GM23338 (cell line): ENCODE results near the gene OR51D1. TPM values are rescaled to one million over a fixed set of nuclear protein-coding genes. Genes with fewer than 3 reads are reported as not detected.

Experiments
- ATAC-seq: fragments of 200-7000 bp; cut with Tn5 transposase; 3 replicates; pipeline ENCODE4 v1.9.1; 2020
- DNase-seq: peaks from one replicate; pipeline ENCODE4 v3.0.0-alpha.2; 2015; ENCODE audit warnings: low spot score
- H2AFZ ChIP-seq: fragments of 200-600 bp; sonication (generic); 2 replicates; pipeline ENCODE4 v1.8.0; 2016; ENCODE audit warnings: antibody characterized with exemption, mild to moderate bottlenecking, moderate library complexity
- H3F3A ChIP-seq: fragments of 200-600 bp; sonication (generic); replicated peaks from 2 replicates; pipeline ENCODE4 v1.8.0; 2017; ENCODE audit warnings: antibody characterized with exemption, mixed run types, low read depth
- H3K27ac ChIP-seq: fragments of 200-600 bp; sonication (generic); 2 replicates; pipeline ENCODE4 v1.6.1; 2016; ENCODE audit warnings: low read depth
- H3K27me3 ChIP-seq: fragments of 200-600 bp; sonication (generic); 2 replicates; pipeline ENCODE4 v1.8.0; 2016; ENCODE audit warnings: mild to moderate bottlenecking, mixed run types, moderate library complexity; ENCODE audit not compliant: insufficient read depth
- H3K36me3 ChIP-seq: fragments of 200-600 bp; sonication (generic); 2 replicates; pipeline ENCODE4 v1.8.0; 2016; ENCODE audit warnings: mild to moderate bottlenecking; ENCODE audit not compliant: insufficient read depth
- H3K4me1 ChIP-seq: fragments of 200-600 bp; sonication (generic); 2 replicates; pipeline ENCODE4 v1.8.0; 2016; ENCODE audit warnings: mild to moderate bottlenecking, moderate library complexity; ENCODE audit not compliant: insufficient read depth
- H3K4me2 ChIP-seq: fragments of 200-600 bp; sonication (generic); 2 replicates; pipeline ENCODE4 v1.7.1; 2017; ENCODE audit warnings: mixed run types
- H3K4me3 ChIP-seq: fragments of 200-600 bp; sonication (generic); 2 replicates; pipeline ENCODE4 v1.6.1; 2016; ENCODE audit warnings: mixed run types
- H3K79me2 ChIP-seq: fragments of 200-600 bp; sonication (generic); replicated peaks from 2 replicates; pipeline ENCODE4 v1.8.0; 2017; ENCODE audit warnings: mild to moderate bottlenecking; ENCODE audit not compliant: insufficient read depth
- H3K9me2 ChIP-seq: fragments of 200-600 bp; sonication (generic); 2 replicates; pipeline ENCODE4 v1.8.0; 2017; ENCODE audit not compliant: insufficient read depth
- H4K20me1 ChIP-seq: fragments of 200-600 bp; sonication (generic); replicated peaks from 2 replicates; pipeline ENCODE4 v1.8.0; 2017; ENCODE audit warnings: mild to moderate bottlenecking; ENCODE audit not compliant: insufficient read depth
- H3K27ac Mint-ChIP-seq: 2 replicates; pipeline ENCODE4 v1.8.0; 2020; ENCODE audit warnings: inconsistent platforms, mild to moderate bottlenecking, moderate library complexity, mixed read lengths
- H3K27me3 Mint-ChIP-seq: 3 replicates; pipeline ENCODE4 v1.8.0; 2022; ENCODE audit warnings: low read depth, mild to moderate bottlenecking, moderate library complexity, mixed read lengths, inconsistent platforms; ENCODE audit not compliant: insufficient read depth, poor library complexity
- H3K36me3 Mint-ChIP-seq: 3 replicates; pipeline ENCODE4 v1.8.0; 2021; ENCODE audit warnings: low read depth, mild to moderate bottlenecking, inconsistent platforms, moderate library complexity, mixed read lengths
- H3K4me1 Mint-ChIP-seq: 3 replicates; pipeline ENCODE4 v1.8.0; 2020; ENCODE audit warnings: mild to moderate bottlenecking, inconsistent platforms, mixed read lengths
- H3K4me3 Mint-ChIP-seq: 3 replicates; pipeline ENCODE4 v1.8.0; 2021; ENCODE audit warnings: moderate library complexity, mild to moderate bottlenecking, inconsistent platforms, mixed read lengths
- H3K9me3 Mint-ChIP-seq: 3 replicates; pipeline ENCODE4 v1.8.0; 2020; ENCODE audit warnings: moderate library complexity, mild to moderate bottlenecking, inconsistent platforms, mixed read lengths
- CREB1 ChIP-seq: fragments of 250-450 bp; sonication (Bioruptor Pico); IDR thresholded peaks from 2 replicates; pipeline ENCODE4 v1.5.0; 2020; ENCODE audit warnings: low read depth, mild to moderate bottlenecking, moderate library complexity
- EZH2 ChIP-seq: fragments of 200-600 bp; sonication (generic); IDR thresholded peaks from one replicate; pipeline ENCODE4 v1.8.0; 2017; ENCODE audit warnings: antibody characterized with exemption, mild to moderate bottlenecking, low read depth; ENCODE audit not compliant: unreplicated experiment
- EZH2phosphoT487 ChIP-seq: fragments of 200-600 bp; sonication (generic); IDR thresholded peaks from one replicate; pipeline ENCODE4 v1.8.1; 2018; ENCODE audit warnings: antibody characterized with exemption; ENCODE audit not compliant: unreplicated experiment
- JUNB ChIP-seq: IDR thresholded peaks from one replicate; pipeline ENCODE4 v1.6.1; 2016; ENCODE audit warnings: antibody characterized with exemption; ENCODE audit not compliant: unreplicated experiment
- NANOG ChIP-seq: IDR thresholded peaks from 2 replicates; pipeline ENCODE4 v1.6.1; 2016; ENCODE audit warnings: antibody characterized with exemption, borderline replicate concordance
- POLR2AphosphoS5 ChIP-seq: IDR thresholded peaks from 2 replicates; pipeline ENCODE4 v1.6.1; 2016; ENCODE audit warnings: antibody characterized with exemption, low read depth
- STAT1 ChIP-seq: IDR thresholded peaks from one replicate; pipeline ENCODE4 v1.6.1; 2016; ENCODE audit warnings: antibody characterized with exemption; ENCODE audit not compliant: unreplicated experiment
- ZNF114 ChIP-seq: fragments of 250-450 bp; sonication (Bioruptor Pico); IDR thresholded peaks from 2 replicates; pipeline ENCODE4 v1.5.0; 2020; ENCODE audit warnings: mild to moderate bottlenecking, moderate library complexity
- ZNF331 ChIP-seq: fragments of 250-450 bp; sonication (Bioruptor Pico); IDR thresholded peaks from 2 replicates; pipeline ENCODE4 v1.5.0; 2020; ENCODE audit warnings: low read depth, mild to moderate bottlenecking, moderate library complexity
- polyA plus RNA-seq: library from polyadenylated mRNA; unstranded; fragments of >200 nt; fragmentation: Nextera tagmentation; extraction: Ambion mirVana; gene quantifications from 2 replicates; pipeline ENCODE4 v1.2.1, GENCODE V29; 2016
- total RNA-seq: library from RNA; depleted of rRNA; stranded (reverse); fragments of >200 nt; shearing (Covaris generic); gene quantifications from 2 replicates; pipeline ENCODE4 v1.2.3, GENCODE V29; 2014
- TF ChIP-seq, protein P1 (sequence below), 2 experiments: fragments of 200-600 bp in 1 of 2; sonication (generic) in 1 of 2; conservative IDR thresholded peaks; 2 replicates each; pipeline versions ENCODE4 v1.5.1 to v1.6.1; 2016 to 2017; ENCODE audit warnings: antibody characterized with exemption in 2 of 2, low read depth in 2 of 2, mild to moderate bottlenecking in 2 of 2, moderate library complexity in 1 of 2
- TF ChIP-seq, protein P2 (sequence below): IDR thresholded peaks from 2 replicates; pipeline ENCODE4 v1.6.1; 2016; ENCODE audit warnings: antibody characterized with exemption
- TF ChIP-seq, protein P3 (sequence below): IDR thresholded peaks from one replicate; pipeline ENCODE4 v1.6.1; 2018; ENCODE audit warnings: antibody characterized with exemption; ENCODE audit not compliant: unreplicated experiment

The OR51D1 gene
- total and polyA plus RNA-seq, 2 experiments from 2014 or later, result not detected

DNA sequence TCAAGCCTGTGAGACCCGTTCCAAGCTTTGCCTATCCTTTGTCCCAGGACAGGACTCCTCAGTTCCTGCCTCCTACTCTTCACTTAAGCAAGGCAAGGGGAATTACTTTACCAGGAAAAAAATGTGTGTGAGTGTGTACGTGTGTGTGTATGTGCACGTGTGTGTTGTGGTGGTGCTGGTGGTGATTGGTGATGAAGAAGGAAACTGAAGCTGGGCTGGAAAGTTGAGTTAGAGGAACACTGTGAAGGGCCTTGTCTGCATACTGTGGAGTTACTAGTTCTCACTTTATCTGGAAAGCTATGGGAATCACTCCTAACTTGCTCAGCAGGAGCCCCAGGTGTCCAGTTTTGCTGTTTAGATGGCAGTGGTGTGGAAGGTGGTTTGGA is 378 bp downstream of the OR51D1 start (continued):
- TF ChIP-seq, protein P1, sequence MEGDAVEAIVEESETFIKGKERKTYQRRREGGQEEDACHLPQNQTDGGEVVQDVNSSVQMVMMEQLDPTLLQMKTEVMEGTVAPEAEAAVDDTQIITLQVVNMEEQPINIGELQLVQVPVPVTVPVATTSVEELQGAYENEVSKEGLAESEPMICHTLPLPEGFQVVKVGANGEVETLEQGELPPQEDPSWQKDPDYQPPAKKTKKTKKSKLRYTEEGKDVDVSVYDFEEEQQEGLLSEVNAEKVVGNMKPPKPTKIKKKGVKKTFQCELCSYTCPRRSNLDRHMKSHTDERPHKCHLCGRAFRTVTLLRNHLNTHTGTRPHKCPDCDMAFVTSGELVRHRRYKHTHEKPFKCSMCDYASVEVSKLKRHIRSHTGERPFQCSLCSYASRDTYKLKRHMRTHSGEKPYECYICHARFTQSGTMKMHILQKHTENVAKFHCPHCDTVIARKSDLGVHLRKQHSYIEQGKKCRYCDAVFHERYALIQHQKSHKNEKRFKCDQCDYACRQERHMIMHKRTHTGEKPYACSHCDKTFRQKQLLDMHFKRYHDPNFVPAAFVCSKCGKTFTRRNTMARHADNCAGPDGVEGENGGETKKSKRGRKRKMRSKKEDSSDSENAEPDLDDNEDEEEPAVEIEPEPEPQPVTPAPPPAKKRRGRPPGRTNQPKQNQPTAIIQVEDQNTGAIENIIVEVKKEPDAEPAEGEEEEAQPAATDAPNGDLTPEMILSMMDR (conservative IDR thresholded peaks at IDR 0.05; ENCODE audit: low read depth in 2 of 2), result no peak
- TF ChIP-seq NANOG (no peak), STAT1 (no peak)
- TF ChIP-seq, protein P2, sequence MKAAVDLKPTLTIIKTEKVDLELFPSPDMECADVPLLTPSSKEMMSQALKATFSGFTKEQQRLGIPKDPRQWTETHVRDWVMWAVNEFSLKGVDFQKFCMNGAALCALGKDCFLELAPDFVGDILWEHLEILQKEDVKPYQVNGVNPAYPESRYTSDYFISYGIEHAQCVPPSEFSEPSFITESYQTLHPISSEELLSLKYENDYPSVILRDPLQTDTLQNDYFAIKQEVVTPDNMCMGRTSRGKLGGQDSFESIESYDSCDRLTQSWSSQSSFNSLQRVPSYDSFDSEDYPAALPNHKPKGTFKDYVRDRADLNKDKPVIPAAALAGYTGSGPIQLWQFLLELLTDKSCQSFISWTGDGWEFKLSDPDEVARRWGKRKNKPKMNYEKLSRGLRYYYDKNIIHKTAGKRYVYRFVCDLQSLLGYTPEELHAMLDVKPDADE, result no peak

DNA sequence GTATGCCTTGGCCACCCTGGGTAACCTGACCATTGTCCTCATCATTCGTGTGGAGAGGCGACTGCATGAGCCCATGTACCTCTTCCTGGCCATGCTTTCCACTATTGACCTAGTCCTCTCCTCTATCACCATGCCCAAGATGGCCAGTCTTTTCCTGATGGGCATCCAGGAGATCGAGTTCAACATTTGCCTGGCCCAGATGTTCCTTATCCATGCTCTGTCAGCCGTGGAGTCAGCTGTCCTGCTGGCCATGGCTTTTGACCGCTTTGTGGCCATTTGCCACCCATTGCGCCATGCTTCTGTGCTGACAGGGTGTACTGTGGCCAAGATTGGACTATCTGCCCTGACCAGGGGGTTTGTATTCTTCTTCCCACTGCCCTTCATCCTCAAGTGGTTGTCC is 2.7 kb downstream of the OR51D1 start:
- Histone ChIP-seq H4K20me1 (no peaks in the 10 kb centered on the region), H3K9me2 (peaks cover 16% of the 10 kb centered on the region; the same call in 1 of the 2 replicates), H3F3A (no peaks in the 10 kb centered on the region), H3K4me3 (no peak overlapping the region), H3K4me1 (no peaks in the 10 kb centered on the region), H3K4me2 (no peak overlapping the region), H3K36me3 (no peaks in the 10 kb centered on the region), H3K27me3 (no peaks in the 10 kb centered on the region), H3K27ac (no peak overlapping the region), H2AFZ (no peak overlapping the region), H3K79me2 (no peaks in the 10 kb centered on the region)
- Mint-ChIP-seq H3K4me3 (no peak overlapping the region), H3K4me1 (no peaks in the 10 kb centered on the region; the same call in 2 of the 3 replicates), H3K27ac (no peak overlapping the region), H3K27me3 (peaks cover 4% of the 10 kb centered on the region), H3K9me3 (no peaks in the 10 kb centered on the region), H3K36me3 (no peaks in the 10 kb centered on the region)
- ATAC-seq (no peak), DNase-seq (no peak)
- TF ChIP-seq POLR2AphosphoS5 (no peak), JUNB (no peak), ZNF331 (CRISPR knock-in tag) (no peak), EZH2phosphoT487 (no peak), EZH2 (no peak), ZNF114 (no peak), CREB1 (CRISPR knock-in tag) (no peak)
- TF ChIP-seq, protein P3, sequence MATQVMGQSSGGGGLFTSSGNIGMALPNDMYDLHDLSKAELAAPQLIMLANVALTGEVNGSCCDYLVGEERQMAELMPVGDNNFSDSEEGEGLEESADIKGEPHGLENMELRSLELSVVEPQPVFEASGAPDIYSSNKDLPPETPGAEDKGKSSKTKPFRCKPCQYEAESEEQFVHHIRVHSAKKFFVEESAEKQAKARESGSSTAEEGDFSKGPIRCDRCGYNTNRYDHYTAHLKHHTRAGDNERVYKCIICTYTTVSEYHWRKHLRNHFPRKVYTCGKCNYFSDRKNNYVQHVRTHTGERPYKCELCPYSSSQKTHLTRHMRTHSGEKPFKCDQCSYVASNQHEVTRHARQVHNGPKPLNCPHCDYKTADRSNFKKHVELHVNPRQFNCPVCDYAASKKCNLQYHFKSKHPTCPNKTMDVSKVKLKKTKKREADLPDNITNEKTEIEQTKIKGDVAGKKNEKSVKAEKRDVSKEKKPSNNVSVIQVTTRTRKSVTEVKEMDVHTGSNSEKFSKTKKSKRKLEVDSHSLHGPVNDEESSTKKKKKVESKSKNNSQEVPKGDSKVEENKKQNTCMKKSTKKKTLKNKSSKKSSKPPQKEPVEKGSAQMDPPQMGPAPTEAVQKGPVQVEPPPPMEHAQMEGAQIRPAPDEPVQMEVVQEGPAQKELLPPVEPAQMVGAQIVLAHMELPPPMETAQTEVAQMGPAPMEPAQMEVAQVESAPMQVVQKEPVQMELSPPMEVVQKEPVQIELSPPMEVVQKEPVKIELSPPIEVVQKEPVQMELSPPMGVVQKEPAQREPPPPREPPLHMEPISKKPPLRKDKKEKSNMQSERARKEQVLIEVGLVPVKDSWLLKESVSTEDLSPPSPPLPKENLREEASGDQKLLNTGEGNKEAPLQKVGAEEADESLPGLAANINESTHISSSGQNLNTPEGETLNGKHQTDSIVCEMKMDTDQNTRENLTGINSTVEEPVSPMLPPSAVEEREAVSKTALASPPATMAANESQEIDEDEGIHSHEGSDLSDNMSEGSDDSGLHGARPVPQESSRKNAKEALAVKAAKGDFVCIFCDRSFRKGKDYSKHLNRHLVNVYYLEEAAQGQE, result no peak
- TF ChIP-seq, protein P1 (conservative IDR thresholded peaks at IDR 0.05; ENCODE audit: low read depth in 2 of 2), result no peak
